ENCODE data around the gene CYSTM1.
"Not testable (repeated sequence)": the region's sequence is repeated elsewhere in the genome, so short reads cannot be mapped to it uniquely, and the experiment has no call there.

The CYSTM1 gene

DNA sequence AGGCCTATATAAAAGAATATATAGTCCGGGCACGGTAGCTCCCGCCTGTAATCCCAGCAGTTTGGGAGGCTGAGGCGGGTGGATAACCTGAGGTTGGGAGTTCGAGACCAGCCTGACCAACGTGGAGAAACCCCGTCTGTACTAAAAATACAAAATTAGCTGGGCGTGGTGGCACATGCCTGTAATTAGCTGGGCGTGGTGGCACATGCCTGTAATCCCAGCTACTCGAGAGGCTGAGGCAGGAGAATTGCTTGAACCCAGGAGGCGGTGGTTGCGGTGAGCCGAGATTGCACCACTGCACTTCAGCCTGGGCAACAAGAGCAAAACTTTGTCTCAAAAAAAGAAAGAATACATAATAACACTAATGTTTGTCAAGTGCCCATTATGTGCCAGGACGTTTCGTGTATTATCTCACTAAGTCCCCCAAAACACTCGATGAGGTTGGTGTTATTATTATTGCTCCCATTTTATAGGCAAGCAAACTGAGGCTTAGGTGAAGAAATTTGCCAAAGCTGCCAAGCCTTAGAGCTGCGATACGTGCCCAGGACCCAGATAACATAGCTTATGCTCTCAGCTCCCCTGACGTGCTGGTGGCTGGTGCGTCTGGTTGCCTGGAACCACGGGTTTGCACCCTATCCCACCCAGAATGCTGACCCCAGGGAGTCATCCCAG lies 20.1 kb upstream of the CYSTM1 start:
- ChIA-PET CTCF (interaction anchor here (0.7 to 9.2 kb wide), 6 partner anchors 9 to 368 kb away, joined by 3 to 94 read pairs (median 4); no protein-coding TSS in a partner anchor), POLR2A (interaction anchor here (0.6 kb wide), 1 partner anchor 40 kb away, joined by 3 read pairs; no protein-coding TSS in a partner anchor)
- H3K4me1 ChIP-seq (ENCODE audit: control insufficient read depth, insufficient read depth, low read length); H3K4me3 ChIP-seq (ENCODE audit: low read depth, low read length); H3K9me3 ChIP-seq (ENCODE audit: control insufficient read depth, insufficient read depth, low read depth, low read length); H3K27ac ChIP-seq (ENCODE audit: extremely low read depth, low read depth, low read length); H3K36me3 ChIP-seq (ENCODE audit: control insufficient read depth in 2 of 2, insufficient read depth in 1 of 2, low read length in 2 of 2): not testable (repeated sequence)
- TF ChIP-seq KLF1 (tag by site-specific recombination; IDR thresholded peaks at IDR 0.05) = peak; percentile 92

DNA sequence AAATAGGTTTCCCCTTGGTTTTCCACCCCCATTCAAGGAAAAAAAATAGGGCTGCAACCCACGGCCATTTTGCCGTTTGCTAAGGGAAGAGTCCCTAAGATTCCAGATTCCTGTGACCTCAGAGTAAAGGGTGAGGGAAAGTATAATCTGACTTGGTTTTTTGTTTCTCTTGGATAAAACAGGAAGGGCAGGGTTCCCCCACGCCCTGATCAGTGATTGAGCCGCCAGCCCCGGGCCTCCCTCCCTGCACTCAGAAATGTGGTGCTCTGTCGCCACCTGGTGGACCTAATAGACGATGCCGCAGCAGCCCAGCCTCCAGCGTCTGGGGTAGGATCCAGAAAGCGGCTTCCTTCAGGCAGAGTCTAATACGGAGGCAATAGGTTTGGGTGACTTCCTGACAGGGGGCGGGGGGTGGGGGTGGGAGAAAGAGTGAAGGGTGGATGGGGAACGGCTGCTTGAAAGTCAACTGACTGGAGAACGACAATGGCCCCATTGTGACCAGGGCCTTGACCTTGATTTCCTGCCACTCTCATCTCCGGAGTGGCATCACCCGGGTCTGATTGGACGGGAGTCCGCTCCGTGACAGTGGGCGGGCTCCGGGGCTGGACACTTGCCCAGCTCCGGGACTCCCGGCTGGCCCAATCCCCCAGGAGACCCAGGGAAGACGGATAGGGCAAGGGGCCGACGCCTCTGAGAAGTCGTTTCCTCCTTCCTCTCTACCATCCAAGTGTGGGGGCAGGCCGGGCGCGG lies 17.8 kb upstream of the CYSTM1 start:
- no peaks in the 10 kb centered on the region for H3K4me1 ChIP-seq (ENCODE audit: control insufficient read depth, insufficient read depth, low read length)
- H3K36me3 ChIP-seq (ENCODE audit: control insufficient read depth in 2 of 2, insufficient read depth in 1 of 2, low read length in 2 of 2) = no peaks in the 10 kb centered on the region
- peak overlapping the region; percentile 35 for H3K4me3 ChIP-seq (ENCODE audit: low read depth, low read length)
- peak overlapping the region; percentile 25; the same call in 1 of the 2 replicates for H3K27ac ChIP-seq (ENCODE audit: extremely low read depth, low read depth, low read length)
- CTCF ChIA-PET = interaction anchor here (0.6 to 9.2 kb wide), 15 partner anchors 12 to 754 kb away, joined by 3 to 94 read pairs (median 3); no protein-coding TSS in a partner anchor
- H3K9me3 ChIP-seq (ENCODE audit: control insufficient read depth, insufficient read depth, low read depth, low read length) = no peaks in the 10 kb centered on the region
- POLR2A ChIA-PET = interaction anchor here (0.6 kb wide), 1 partner anchor 1814 kb away, joined by 3 read pairs; no protein-coding TSS in a partner anchor
- peak; percentile 90 for TF ChIP-seq ZSCAN30 (tag by site-specific recombination; IDR thresholded peaks at IDR 0.05)
- TF ChIP-seq ZNF239 (tag by site-specific recombination; IDR thresholded peaks at IDR 0.05) = no peak
- no peak for TF ChIP-seq ZNF426 (tag by site-specific recombination; IDR thresholded peaks at IDR 0.05)
- no peak for TF ChIP-seq ZSCAN16 (tag by site-specific recombination; IDR thresholded peaks at IDR 0.05)
- no peak for TF ChIP-seq GLI4 (tag by site-specific recombination; IDR thresholded peaks at IDR 0.05)
- TF ChIP-seq ZNF10 (tag by site-specific recombination; IDR thresholded peaks at IDR 0.05) = peak; percentile 69; the same call in 1 of the 2 replicates
- TF ChIP-seq GFI1B (tag by site-specific recombination; IDR thresholded peaks at IDR 0.05) = no peak
- TF ChIP-seq ZNF510 (tag by site-specific recombination; IDR thresholded peaks at IDR 0.05; ENCODE audit: insufficient replicate concordance) = no peak
- no peak for TF ChIP-seq ZNF132 (tag by site-specific recombination; IDR thresholded peaks at IDR 0.05; ENCODE audit: borderline replicate concordance)
- TF ChIP-seq, protein P1, sequence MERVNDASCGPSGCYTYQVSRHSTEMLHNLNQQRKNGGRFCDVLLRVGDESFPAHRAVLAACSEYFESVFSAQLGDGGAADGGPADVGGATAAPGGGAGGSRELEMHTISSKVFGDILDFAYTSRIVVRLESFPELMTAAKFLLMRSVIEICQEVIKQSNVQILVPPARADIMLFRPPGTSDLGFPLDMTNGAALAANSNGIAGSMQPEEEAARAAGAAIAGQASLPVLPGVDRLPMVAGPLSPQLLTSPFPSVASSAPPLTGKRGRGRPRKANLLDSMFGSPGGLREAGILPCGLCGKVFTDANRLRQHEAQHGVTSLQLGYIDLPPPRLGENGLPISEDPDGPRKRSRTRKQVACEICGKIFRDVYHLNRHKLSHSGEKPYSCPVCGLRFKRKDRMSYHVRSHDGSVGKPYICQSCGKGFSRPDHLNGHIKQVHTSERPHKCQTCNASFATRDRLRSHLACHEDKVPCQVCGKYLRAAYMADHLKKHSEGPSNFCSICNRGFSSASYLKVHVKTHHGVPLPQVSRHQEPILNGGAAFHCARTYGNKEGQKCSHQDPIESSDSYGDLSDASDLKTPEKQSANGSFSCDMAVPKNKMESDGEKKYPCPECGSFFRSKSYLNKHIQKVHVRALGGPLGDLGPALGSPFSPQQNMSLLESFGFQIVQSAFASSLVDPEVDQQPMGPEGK (tag by site-specific recombination; IDR thresholded peaks at IDR 0.05) = peak; percentile 21
- TF ChIP-seq, protein P2, sequence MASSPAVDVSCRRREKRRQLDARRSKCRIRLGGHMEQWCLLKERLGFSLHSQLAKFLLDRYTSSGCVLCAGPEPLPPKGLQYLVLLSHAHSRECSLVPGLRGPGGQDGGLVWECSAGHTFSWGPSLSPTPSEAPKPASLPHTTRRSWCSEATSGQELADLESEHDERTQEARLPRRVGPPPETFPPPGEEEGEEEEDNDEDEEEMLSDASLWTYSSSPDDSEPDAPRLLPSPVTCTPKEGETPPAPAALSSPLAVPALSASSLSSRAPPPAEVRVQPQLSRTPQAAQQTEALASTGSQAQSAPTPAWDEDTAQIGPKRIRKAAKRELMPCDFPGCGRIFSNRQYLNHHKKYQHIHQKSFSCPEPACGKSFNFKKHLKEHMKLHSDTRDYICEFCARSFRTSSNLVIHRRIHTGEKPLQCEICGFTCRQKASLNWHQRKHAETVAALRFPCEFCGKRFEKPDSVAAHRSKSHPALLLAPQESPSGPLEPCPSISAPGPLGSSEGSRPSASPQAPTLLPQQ (tag by site-specific recombination; IDR thresholded peaks at IDR 0.05) = no peak
- TF ChIP-seq ZNF560 (tag by site-specific recombination; IDR thresholded peaks at IDR 0.05; ENCODE audit: borderline replicate concordance) = no peak
- TF ChIP-seq, protein P3, sequence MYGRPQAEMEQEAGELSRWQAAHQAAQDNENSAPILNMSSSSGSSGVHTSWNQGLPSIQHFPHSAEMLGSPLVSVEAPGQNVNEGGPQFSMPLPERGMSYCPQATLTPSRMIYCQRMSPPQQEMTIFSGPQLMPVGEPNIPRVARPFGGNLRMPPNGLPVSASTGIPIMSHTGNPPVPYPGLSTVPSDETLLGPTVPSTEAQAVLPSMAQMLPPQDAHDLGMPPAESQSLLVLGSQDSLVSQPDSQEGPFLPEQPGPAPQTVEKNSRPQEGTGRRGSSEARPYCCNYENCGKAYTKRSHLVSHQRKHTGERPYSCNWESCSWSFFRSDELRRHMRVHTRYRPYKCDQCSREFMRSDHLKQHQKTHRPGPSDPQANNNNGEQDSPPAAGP (tag by site-specific recombination; IDR thresholded peaks at IDR 0.05) = 0 out of 2 replicates have a peak, but pooled peaks have one; percentile 30
- no peak; the same call in 1 of the 2 replicates for TF ChIP-seq ZNF561 (tag by site-specific recombination; IDR thresholded peaks at IDR 0.05; ENCODE audit: borderline replicate concordance)
- TF ChIP-seq ZNF843 (tag by site-specific recombination; IDR thresholded peaks at IDR 0.05) = no peak
- no peak for TF ChIP-seq ZNF530 (tag by site-specific recombination; IDR thresholded peaks at IDR 0.05; ENCODE audit: low read depth)
- TF ChIP-seq, protein P4, sequence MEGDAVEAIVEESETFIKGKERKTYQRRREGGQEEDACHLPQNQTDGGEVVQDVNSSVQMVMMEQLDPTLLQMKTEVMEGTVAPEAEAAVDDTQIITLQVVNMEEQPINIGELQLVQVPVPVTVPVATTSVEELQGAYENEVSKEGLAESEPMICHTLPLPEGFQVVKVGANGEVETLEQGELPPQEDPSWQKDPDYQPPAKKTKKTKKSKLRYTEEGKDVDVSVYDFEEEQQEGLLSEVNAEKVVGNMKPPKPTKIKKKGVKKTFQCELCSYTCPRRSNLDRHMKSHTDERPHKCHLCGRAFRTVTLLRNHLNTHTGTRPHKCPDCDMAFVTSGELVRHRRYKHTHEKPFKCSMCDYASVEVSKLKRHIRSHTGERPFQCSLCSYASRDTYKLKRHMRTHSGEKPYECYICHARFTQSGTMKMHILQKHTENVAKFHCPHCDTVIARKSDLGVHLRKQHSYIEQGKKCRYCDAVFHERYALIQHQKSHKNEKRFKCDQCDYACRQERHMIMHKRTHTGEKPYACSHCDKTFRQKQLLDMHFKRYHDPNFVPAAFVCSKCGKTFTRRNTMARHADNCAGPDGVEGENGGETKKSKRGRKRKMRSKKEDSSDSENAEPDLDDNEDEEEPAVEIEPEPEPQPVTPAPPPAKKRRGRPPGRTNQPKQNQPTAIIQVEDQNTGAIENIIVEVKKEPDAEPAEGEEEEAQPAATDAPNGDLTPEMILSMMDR (tag by site-specific recombination; IDR thresholded peaks at IDR 0.05) = peak; percentile 78
- TF ChIP-seq ZNF423 (tag by site-specific recombination; IDR thresholded peaks at IDR 0.05) = no peak
- TF ChIP-seq TRIM28 (IDR thresholded peaks at IDR 0.05; ENCODE audit: borderline replicate concordance, low read length) = no peak
- TF ChIP-seq ZIC2 (tag by site-specific recombination; IDR thresholded peaks at IDR 0.05) = no peak
- TF ChIP-seq ZBTB17 (tag by site-specific recombination; IDR thresholded peaks at IDR 0.05) = peak; percentile 74
- no peak for TF ChIP-seq ZNF23 (tag by site-specific recombination; IDR thresholded peaks at IDR 0.05; ENCODE audit: borderline replicate concordance)
- 0 out of 2 replicates have a peak, but pooled peaks have one; percentile 22 for TF ChIP-seq ZNF335 (tag by site-specific recombination; conservative IDR thresholded peaks at IDR 0.05)
- no peak for TF ChIP-seq ZNF792 (tag by site-specific recombination; IDR thresholded peaks at IDR 0.05)
- TF ChIP-seq ZNF138 (tag by site-specific recombination; IDR thresholded peaks at IDR 0.05; ENCODE audit: borderline replicate concordance) = no peak
- no peak for TF ChIP-seq ZNF24 (tag by site-specific recombination; IDR thresholded peaks at IDR 0.05)
- no peak for TF ChIP-seq ZNF350 (tag by site-specific recombination; IDR thresholded peaks at IDR 0.05)
